LNCaP clone FGC (cell line): ENCODE data around the gene RABEP1.

Experiments
- DNase-seq: peaks from one replicate; pipeline ENCODE4 v3.0.0-alpha.2; 2011; ENCODE audit warnings: low read depth
- H3K4me3 ChIP-seq: 2 replicates; pipeline ENCODE4 v1.5.1; 2011; ENCODE audit warnings: mild to moderate bottlenecking, low read depth, low read length, control low read depth
- TF ChIP-seq, protein P1 (sequence below): IDR thresholded peaks from 2 replicates; pipeline ENCODE4 v1.5.1; 2012; ENCODE audit warnings: mild to moderate bottlenecking; ENCODE audit not compliant: control insufficient read depth, insufficient read depth; ENCODE audit errors: extremely low read depth

RABEP1 gene

DNA sequence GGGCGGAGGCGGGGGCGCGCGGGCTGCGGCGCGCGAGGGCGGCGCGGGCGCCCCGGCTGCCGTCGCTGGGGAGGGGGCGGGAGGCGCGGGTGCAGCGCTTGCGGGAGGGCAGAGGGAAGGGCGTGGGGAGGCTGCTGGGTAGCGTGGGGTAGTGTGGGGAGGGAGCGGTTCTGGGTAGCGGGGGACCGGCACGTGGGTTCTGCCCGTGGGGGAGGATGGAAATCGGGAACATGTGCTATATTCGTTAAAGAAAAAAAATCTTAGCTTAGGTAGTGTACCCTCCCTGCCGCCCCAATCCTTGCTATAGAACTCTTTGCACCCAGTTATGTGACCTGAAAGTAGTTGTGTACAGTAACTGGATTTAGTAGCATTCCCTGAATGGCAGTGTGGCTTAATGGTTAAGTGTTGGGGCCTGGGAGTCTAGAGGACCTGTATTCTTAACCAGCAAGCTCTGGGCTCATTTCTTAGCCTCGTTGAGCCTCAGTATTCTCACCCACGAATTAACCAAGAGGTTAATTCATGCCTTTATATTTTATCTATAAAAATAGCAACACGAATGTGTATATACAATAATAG, 646 bp downstream of the RABEP1 start:
- peak overlapping the region; percentile 79 for H3K4me3 ChIP-seq
- DNase-seq: no peak
- TF ChIP-seq, protein P1, sequence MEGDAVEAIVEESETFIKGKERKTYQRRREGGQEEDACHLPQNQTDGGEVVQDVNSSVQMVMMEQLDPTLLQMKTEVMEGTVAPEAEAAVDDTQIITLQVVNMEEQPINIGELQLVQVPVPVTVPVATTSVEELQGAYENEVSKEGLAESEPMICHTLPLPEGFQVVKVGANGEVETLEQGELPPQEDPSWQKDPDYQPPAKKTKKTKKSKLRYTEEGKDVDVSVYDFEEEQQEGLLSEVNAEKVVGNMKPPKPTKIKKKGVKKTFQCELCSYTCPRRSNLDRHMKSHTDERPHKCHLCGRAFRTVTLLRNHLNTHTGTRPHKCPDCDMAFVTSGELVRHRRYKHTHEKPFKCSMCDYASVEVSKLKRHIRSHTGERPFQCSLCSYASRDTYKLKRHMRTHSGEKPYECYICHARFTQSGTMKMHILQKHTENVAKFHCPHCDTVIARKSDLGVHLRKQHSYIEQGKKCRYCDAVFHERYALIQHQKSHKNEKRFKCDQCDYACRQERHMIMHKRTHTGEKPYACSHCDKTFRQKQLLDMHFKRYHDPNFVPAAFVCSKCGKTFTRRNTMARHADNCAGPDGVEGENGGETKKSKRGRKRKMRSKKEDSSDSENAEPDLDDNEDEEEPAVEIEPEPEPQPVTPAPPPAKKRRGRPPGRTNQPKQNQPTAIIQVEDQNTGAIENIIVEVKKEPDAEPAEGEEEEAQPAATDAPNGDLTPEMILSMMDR: no peak

DNA sequence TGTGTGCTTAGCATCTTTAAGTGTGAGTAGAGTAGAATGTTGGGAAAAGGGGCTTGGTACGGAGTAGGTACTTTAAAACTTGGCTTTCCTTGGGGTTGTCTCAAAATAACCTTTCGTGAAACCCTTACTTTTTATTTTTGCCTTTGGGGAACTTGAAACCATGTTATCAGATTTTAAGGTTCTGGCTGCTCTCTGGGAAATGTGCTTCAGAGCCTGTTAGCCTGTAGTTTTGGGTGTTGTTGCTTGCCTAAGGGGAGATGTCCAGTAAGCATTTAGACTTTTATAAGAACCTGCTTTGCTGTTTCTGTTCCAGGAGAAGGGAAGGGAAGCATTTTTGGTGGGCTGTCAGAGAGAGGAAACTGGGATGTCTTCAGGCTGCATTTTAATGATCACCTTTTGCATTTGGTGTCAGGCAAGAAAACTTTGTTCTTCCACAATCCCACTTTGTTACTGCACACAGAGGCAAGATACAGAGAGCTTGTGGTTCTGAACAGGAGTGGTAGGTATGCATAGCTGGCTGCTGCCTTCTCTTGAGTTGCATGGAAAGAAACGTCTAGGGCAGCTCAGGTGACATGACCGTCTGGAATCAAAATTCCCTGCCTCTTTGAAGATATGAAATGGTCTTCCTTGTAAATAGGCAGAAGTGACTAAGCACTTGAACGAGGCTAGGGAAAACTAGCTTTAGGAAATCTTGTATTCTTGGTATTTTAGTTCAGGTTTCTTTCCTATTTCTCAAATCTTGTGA, 1.7 kb downstream of the RABEP1 start:
- H3K4me3 ChIP-seq: peak overlapping the region; percentile 79
- TF ChIP-seq, protein P1: no peak
- no peak for DNase-seq

DNA sequence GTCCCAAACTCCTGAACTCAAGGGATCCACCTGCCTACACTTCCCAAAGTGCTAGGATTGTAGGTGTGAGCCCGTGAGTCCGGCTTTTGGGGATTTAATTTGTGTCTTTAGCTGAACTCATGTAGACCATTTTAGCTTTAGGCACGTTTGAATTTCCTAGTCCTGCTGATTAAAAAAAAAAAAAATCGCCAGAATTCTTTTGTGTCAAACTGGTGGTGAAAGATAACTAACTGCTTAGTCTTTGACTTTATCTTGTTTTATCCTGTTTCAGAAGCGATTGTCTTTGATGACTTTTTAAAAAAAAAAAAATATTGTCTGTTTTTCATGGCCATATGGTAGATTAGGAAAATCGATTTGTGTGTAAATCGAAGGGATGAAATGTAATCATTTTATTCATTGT, 2.6 kb downstream of the RABEP1 start:
- DNase-seq: no peak

DNA sequence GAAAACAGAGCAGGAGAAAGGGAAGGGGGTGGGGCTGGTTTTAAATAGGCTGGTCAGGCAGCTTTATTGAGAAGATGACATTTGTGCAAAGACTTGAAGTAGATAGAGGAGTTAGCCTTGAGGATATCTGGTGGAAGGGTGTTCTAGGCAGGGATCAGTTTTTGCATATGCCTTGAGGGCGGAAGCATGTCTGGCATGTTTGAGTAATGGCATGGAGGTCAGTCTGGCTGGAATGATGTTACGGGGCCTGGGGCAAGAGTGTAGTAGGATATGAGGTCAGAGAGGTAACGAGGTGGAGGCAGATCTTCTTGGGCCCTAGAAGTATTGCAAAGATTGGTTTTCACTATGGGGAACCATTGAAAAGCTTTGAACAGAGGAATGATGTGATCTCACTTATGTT, 4.8 kb downstream of the RABEP1 start:
- no peak for DNase-seq
- H3K4me3 ChIP-seq: no peak overlapping the region
- TF ChIP-seq, protein P1: no peak

More for the DNA sequence above, 2.6 kb downstream of the RABEP1 start:
- H3K4me3 ChIP-seq: no peak overlapping the region
- TF ChIP-seq, protein P1: no peak

DNA sequence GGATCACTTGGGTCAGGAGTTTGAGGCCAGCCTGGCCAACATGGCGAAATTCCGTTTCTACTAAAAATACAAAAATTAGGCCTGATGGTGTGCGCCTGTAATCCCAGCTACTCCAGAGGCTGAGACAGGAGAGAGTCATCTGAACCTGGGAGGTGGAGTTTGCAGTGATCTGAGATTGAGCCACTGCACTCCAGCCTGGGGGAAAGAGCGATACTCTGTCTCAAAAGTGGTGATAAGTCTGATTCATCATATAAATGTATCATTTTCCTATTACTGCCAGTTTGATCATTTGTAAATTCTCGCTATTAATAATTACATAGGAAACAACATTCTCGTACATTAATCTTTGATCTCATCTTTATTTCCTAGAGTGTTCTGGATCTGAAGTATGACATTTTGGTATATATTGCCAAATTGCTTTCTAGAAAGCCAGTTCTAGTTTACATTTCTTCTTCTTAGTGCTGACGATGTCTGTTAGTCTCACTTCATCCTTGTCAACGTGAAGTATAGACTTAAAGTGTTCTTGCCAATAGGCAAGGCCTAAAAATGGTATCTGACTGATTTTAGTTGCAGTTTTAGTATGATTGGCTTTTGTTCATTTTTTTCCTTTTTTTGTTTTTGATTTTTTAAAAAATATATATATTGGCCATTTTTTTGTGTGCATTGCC, 9.7 kb downstream of the RABEP1 start:
- no peak overlapping the region for H3K4me3 ChIP-seq
- TF ChIP-seq, protein P1: no peak
- DNase-seq: no peak

DNA sequence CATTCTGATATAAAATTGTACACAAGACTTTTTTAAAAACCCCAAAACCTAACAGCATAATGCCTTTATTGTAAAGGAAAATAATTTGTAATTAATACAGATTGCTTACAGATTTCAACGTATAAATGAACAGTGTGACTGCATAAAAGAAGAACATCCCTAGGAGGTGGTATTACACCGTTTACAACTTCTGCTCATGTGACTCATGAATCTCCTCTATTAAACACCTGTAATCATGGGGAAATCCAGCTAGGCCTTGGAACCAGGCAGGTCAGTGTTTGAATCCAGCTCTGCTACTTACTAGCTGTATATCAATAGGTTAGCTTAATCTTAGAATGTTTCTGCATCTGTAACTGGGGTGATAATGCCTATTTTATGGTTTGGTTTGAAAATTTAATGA, 15.2 kb downstream of the RABEP1 start:
- TF ChIP-seq, protein P1: peak; percentile 49
- peak; percentile 69 for DNase-seq
- H3K4me3 ChIP-seq: no peak overlapping the region
